Adrenal gland (tissue), 12 donors: ENCODE measurements around the gene GLB1L2. TPM values are rescaled to one million over a fixed set of nuclear protein-coding genes. Genes with fewer than 3 reads are reported as not detected.

Source experiments
- DNase-seq, 7 donors: peaks; one replicate each; pipeline ENCODE4 v3.0.0-alpha.2; 2019 to 2020
- H3K27ac ChIP-seq, 5 donors: fragments of 200-600 bp; sonication (generic) in 4 of 5; 1 replicate in 3 of 5; 2 replicates in 2 of 5; pipeline versions ENCODE4 v1.5.1 to v1.8.0; 2016 to 2020; ENCODE audit warnings: mild to moderate bottlenecking in 1 of 5
- H3K27me3 ChIP-seq: fragments of 200-600 bp; 2 replicates; pipeline ENCODE4 v1.8.0; 2021
- H3K36me3 ChIP-seq, 2 donors: fragments of 200-600 bp; replicated peaks in 1 of 2; 1 replicate in 1 of 2; 2 replicates in 1 of 2; pipeline versions ENCODE4 v1.5.1 to v1.8.0; 2018 to 2022
- H3K4me1 ChIP-seq, 2 donors: fragments of 200-600 bp; replicated peaks in 1 of 2; 1 replicate in 1 of 2; 2 replicates in 1 of 2; pipeline versions ENCODE4 v1.5.1 to v1.8.0; 2018 to 2021
- H3K4me3 ChIP-seq, 4 donors: fragments of 200-600 bp; sonication (generic) in 3 of 4; one replicate each; pipeline ENCODE4 v1.5.1; 2016 to 2018
- H3K9me3 ChIP-seq, 3 donors: fragments of 200-600 bp; sonication (generic) in 1 of 3; replicated peaks in 1 of 3; 1 replicate in 2 of 3; 2 replicates in 1 of 3; pipeline versions ENCODE4 v1.5.1 to v1.8.0; 2016 to 2021
- POLR2A ChIP-seq, 2 donors: fragments of 450-650 bp; IDR thresholded peaks; one replicate each; pipeline ENCODE4 v1.6.1; 2017; ENCODE audit warnings: antibody characterized with exemption in 2 of 2, mild to moderate bottlenecking in 2 of 2, moderate library complexity in 1 of 2
- WGBS, 4 donors: extraction: QIAGEN DNeasy Blood & Tissue Kit in 2 of 4; methylation state at CpG; one replicate each; pipeline versions ENCODE4 v1.1.5 to v1.1.7; 2013 to 2017; 5-methylcytosine and 5-hydroxymethylcytosine counted together
- intact Hi-C, 2 donors: fragments of 100-400 bp; cut with DNase I; formaldehyde crosslinking; loops; one replicate each; pipeline versions ENCODE4 v1.14.1 to v1.15.0; 2022 to 2023
- polyA plus RNA-seq, 3 donors: library from polyadenylated mRNA; stranded (reverse); fragments of 200-250 nt in 2 of 3; fragments of 350-450 nt in 1 of 3; fragmentation: Illumina TruSeq in 1 of 3; extraction: RNeasy Lipid Tissue Mini Kit (QIAGEN cat#74804) in 1 of 3; gene quantifications; one replicate each; pipeline ENCODE4 v1.2.3, GENCODE V29; 2013 to 2014
- total RNA-seq, 9 donors: library from RNA; depleted of rRNA in 4 of 9; stranded (reverse); fragments of >200 nt in 4 of 9; fragments of 120-200 nt in 1 of 9; fragmentation: NEBNext Ultra II Directional in 1 of 9; extraction: Animal tissue kit (Norgen Biotek cat#: 25700) in 1 of 9; gene quantifications; one replicate each; pipeline versions ENCODE4 v1.1.0 to v1.2.4, GENCODE V29; 2013 to 2023
- TF ChIP-seq, protein P1 (sequence below), 6 experiments: fragments of 450-650 bp in 4 of 6; fragments of 200-600 bp in 2 of 6; sonication (generic) in 1 of 6; IDR thresholded peaks; 1 replicate in 5 of 6; 2 replicates in 1 of 6; pipeline versions ENCODE4 v1.5.1 to v1.8.0; 2016 to 2021; ENCODE audit warnings: antibody characterized with exemption in 6 of 6, mild to moderate bottlenecking in 2 of 6, moderate library complexity in 1 of 6
- donor health status: healthy with polysubstance abuse.
- donor health status: Bipolar disorder and iron deficiency.
- donor health status: DM: yes; HTN: yes; CAD: no.
- donor health status: DM: no; HTN: no; CAD: no.
- donor health status: DM: no; HTN: no; CAD: no.
- donor health status: DM: yes; HTN: yes; CAD: no.

Gene GLB1L2
- total and polyA plus RNA-seq, 12 donors, result 0.66 to 8.1 (median 2.6) TPM

DNA sequence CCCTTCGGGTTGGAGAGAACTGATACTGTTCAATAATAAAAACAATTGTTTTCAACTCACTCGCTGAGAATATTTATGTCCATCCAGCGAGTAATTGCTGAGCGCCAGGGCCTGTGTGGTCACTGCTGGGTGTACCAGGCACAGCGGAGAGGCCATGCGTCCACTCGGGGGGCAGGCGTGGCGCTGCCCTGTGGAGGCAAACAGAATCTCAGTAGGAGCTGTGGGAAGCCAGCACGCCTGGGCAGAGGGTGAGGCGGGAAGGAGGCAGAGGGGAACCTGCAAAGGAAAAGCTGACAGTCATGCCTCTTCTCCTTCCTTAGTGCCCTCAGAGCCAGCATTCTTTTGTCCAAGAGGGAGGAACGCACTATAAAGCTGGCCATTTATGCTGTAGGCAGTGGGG, 44.2 kb upstream of the GLB1L2 start:
- no peaks in the 10 kb centered on the region for H3K27me3 ChIP-seq
- whole genome bisulfite sequencing, 4 donors, result 84 to 93% (median 88%) methylated on average over 12 of the region's 12 CpGs
- no peaks in the 10 kb centered on the region for H3K4me1 ChIP-seq
- H3K36me3 ChIP-seq, result no peaks in the 10 kb centered on the region
- no peak for DNase-seq
- intact Hi-C loops, result no loop called here
- no peaks in the 10 kb centered on the region for H3K9me3 ChIP-seq
- H3K4me3 ChIP-seq, result no peak overlapping the region
- H3K27ac ChIP-seq, result no peak overlapping the region
- no peak for TF ChIP-seq POLR2A (IDR thresholded peaks at IDR 0.05)
- TF ChIP-seq, protein P1, sequence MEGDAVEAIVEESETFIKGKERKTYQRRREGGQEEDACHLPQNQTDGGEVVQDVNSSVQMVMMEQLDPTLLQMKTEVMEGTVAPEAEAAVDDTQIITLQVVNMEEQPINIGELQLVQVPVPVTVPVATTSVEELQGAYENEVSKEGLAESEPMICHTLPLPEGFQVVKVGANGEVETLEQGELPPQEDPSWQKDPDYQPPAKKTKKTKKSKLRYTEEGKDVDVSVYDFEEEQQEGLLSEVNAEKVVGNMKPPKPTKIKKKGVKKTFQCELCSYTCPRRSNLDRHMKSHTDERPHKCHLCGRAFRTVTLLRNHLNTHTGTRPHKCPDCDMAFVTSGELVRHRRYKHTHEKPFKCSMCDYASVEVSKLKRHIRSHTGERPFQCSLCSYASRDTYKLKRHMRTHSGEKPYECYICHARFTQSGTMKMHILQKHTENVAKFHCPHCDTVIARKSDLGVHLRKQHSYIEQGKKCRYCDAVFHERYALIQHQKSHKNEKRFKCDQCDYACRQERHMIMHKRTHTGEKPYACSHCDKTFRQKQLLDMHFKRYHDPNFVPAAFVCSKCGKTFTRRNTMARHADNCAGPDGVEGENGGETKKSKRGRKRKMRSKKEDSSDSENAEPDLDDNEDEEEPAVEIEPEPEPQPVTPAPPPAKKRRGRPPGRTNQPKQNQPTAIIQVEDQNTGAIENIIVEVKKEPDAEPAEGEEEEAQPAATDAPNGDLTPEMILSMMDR (IDR thresholded peaks at IDR 0.05), result no peak

- H3K4me3 ChIP-seq, result no peak overlapping the region
- no peaks in the 10 kb centered on the region for H3K4me1 ChIP-seq
- TF ChIP-seq POLR2A (IDR thresholded peaks at IDR 0.05), result no peak
- TF ChIP-seq, protein P1 (IDR thresholded peaks at IDR 0.05), result no peak
- WGBS, 4 donors, result 90 to 96% (median 93%) methylated on average over 12 to 13 of the region's 13 CpGs
- no peak for DNase-seq
- no peaks in the 10 kb centered on the region for H3K9me3 ChIP-seq
- H3K27me3 ChIP-seq, result no peaks in the 10 kb centered on the region
- no peak overlapping the region for H3K27ac ChIP-seq
- no peaks in the 10 kb centered on the region for H3K36me3 ChIP-seq
- intact Hi-C loops, result no loop called here
These were observed 43.3 kb upstream of the GLB1L2 start for GRCh38 chr11:134288486-134288885.

- 57 to 84% (median 83%) methylated on average over 4 of the region's 4 CpGs for WGBS, 4 donors
- DNase-seq, result no peak
- Histone ChIP-seq H3K9me3 (no peaks in the 10 kb centered on the region), H3K36me3 (no peaks in the 10 kb centered on the region), H3K27ac (no peak overlapping the region), H3K4me1 (no peaks in the 10 kb centered on the region), H3K4me3 (no peak overlapping the region), H3K27me3 (no peaks in the 10 kb centered on the region)
- no peak for TF ChIP-seq POLR2A (IDR thresholded peaks at IDR 0.05)
- TF ChIP-seq, protein P1 (IDR thresholded peaks at IDR 0.05), result no peak
- intact Hi-C loops, result no loop called here
These were observed 42.6 kb upstream of the GLB1L2 start for GRCh38 chr11:134289167-134289566.

DNA sequence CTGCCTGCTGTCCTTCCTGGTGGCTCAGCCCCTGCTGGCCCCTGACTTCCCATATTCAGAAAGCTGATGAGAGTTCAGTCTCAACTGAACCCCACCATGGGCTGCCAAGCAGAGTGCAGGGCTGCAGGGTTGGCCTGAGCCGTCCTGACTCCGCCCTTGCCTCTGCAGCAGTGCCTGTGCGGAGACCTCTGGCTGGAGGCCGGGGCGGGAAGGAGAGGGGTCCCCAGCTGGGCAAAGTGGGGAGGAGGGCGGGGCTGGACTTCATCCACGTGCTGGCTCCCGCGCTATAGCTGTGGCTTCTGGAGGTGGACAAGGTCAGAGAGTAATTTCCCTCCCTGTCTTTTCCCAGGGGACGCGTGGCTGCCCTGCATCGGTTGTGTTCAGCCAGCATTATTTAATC, 42.0 kb upstream of the GLB1L2 start:
- WGBS, 4 donors, result 53 to 64% (median 57%) methylated on average over 9 to 12 of the region's 12 CpGs
- intact Hi-C loops, result no loop called here
- TF ChIP-seq, protein P1 (IDR thresholded peaks at IDR 0.05), result no peak
- TF ChIP-seq POLR2A (IDR thresholded peaks at IDR 0.05), result no peak

More for the DNA sequence above, 42.0 kb upstream of the GLB1L2 start:
- Histone ChIP-seq H3K4me1 (no peaks in the 10 kb centered on the region), H3K36me3 (no peaks in the 10 kb centered on the region), H3K9me3 (no peaks in the 10 kb centered on the region), H3K27ac (no peak overlapping the region), H3K4me3 (no peak overlapping the region), H3K27me3 (no peaks in the 10 kb centered on the region)
- no peak for DNase-seq
